Choroid plexus epithelial cell (primary cell): ENCODE results near the gene TEPSIN.
A peak's percentile ranks its signal among the peaks of the same experiment; 100 is the strongest.

Experiments used
- DNase-seq: peaks from one replicate; pipeline ENCODE4 v3.0.0-alpha.2; 2010; ENCODE audit warnings: low read depth
- H3K4me3 ChIP-seq: 2 replicates; pipeline ENCODE4 v1.5.1; 2011; ENCODE audit warnings: low read depth, mild to moderate bottlenecking, control low read depth, low read length, moderate library complexity
- TF ChIP-seq, protein P1 (sequence below): conservative IDR thresholded peaks from 2 replicates; pipeline ENCODE4 v1.5.1; 2011; ENCODE audit warnings: low read depth, mild to moderate bottlenecking, control low read depth, inconsistent platforms, low read length, moderate library complexity

Gene TEPSIN

GRCh38 chr17:81223762-81224130 is 15.1 kb downstream of the TEPSIN start:
- TF ChIP-seq, protein P1, sequence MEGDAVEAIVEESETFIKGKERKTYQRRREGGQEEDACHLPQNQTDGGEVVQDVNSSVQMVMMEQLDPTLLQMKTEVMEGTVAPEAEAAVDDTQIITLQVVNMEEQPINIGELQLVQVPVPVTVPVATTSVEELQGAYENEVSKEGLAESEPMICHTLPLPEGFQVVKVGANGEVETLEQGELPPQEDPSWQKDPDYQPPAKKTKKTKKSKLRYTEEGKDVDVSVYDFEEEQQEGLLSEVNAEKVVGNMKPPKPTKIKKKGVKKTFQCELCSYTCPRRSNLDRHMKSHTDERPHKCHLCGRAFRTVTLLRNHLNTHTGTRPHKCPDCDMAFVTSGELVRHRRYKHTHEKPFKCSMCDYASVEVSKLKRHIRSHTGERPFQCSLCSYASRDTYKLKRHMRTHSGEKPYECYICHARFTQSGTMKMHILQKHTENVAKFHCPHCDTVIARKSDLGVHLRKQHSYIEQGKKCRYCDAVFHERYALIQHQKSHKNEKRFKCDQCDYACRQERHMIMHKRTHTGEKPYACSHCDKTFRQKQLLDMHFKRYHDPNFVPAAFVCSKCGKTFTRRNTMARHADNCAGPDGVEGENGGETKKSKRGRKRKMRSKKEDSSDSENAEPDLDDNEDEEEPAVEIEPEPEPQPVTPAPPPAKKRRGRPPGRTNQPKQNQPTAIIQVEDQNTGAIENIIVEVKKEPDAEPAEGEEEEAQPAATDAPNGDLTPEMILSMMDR = no peak
- no peak for DNase-seq
- peak overlapping the region; percentile 60 for H3K4me3 ChIP-seq

DNA sequence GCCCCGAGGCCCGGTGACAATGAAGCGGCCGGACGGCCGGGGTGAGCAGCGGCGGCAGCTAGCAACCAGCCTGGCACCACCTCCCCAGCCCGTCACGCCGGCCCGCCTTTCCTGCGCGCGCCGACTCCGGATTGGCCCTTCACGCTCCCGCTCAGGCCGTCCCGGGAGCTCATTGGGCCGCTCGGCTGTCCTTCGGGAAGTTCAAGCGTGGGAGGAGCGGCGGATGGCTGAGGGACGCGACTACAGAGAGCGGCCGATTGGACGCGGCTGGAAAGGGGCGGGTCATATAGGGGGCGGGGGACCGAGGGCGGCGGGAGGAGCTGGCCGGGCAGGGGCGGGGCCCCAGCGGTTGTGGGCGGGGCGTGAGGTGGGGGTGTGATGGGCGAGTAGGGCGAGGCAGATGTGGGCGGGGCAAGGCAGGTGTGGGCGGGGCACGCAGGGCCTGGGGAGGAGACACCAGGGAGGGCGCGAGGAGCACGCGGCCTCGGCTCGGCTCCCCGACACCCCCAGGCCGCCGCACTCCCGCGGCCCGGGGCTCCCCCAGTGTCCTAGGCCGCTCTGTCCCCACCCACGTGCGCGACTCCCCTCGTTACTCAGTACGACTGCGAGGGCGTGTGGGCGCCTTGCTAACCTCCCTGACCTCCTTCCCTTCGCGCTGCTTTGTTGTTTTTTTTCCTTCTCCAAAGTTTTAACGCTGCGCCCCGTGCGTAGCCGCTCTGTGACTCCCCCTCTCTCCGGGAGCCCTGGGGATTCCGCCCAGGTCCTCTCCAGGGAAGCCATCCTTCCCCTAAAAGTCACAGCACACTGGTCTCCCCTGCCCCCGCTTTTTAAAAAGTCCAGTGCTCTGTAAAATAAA is 15.7 kb downstream of the TEPSIN start, which contains the start of gene CEP131:
TSS of gene CEP131 (minus strand) at position 60 of the 856 bp plus-strand sequence. CDS start 2,909 bp downstream, outside the sequence.
- TF ChIP-seq, protein P1 = no peak
- DNase-seq = peak; percentile 99
- H3K4me3 ChIP-seq = peak within 1 kb of the TSS; percentile 71

DNA sequence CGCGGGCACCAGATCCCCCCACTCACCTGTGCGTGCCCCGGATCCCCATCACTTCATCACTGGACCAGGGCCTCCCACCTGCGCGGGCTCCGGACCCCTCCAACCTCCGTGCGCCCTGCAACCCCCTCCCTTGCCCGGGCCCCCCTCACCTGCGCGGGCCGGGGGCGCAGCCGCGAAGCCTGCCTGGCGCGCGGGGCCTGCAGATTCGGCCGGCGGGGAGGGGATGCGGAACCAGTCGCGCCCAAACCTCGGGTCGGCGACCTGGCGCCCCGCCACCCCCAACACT is 16.3 kb downstream of the TEPSIN start:
- peak overlapping the region; percentile 71 for H3K4me3 ChIP-seq
- TF ChIP-seq, protein P1 = no peak
- DNase-seq = no peak

DNA sequence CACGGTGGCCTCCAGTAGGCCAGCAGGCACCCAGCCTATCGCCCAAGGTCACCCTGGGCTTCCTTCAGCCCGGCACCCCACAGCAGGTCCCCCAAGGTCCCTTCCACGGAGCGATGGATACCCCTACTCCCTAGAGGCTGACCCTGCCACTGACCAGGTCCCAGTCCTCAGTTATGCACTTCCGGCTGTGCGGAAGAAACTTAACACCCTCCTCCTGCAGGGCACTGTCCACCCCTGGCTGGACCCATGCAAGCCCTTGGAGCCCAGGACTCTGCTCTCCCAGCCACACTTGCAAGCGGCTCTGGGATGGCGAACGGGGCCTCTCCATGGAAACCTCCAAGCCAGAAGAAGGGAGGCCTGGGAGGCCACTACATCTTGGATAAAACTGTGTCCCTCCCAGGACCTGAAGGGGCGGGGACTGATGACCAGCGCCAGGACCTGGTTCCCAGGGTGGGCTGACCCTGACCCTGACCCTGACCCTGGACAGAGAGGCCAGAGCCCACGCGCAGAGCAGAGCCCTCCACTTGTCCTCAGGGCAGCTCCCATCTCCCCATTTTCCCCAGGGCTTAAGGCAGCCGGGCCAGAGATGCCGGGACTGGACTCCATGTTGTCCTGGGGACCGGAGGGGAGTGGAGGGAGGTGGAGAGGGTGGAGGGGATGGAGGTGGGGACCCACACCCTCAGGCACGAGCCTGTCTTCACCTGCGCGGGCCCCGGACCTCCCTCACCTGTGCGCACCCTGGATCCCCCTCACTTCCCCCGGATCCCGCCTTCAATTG is 16.8 kb downstream of the TEPSIN start:
- H3K4me3 ChIP-seq = peak overlapping the region; percentile 71
- no peak for DNase-seq

DNA sequence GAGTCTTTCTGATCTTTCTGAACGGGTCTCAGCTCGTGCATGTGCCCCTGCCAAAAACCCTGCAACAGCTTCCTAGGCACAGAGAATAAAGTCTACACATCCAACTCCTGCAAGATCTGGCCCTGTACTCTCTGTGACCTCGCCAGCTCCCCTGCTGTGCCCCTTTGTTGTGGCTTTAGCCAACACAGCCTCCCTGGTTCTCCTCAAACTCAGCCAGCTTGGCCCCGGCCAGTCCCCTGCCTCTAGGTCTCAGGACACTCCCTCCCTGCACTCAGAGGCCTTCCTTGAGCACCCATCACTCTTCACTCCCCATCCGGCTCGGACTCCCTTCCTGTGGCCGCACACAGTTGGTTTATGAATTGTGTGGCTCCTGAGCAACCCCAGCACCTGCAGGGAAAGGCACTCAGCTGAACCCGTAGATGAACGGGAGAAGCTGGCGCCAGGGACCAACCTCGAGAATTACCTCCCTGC is 17.4 kb downstream of the TEPSIN start:
- H3K4me3 ChIP-seq = no peak overlapping the region
- DNase-seq = no peak
- TF ChIP-seq, protein P1 = no peak

More for the DNA sequence above, 16.8 kb downstream of the TEPSIN start:
- TF ChIP-seq, protein P1 = no peak

DNA sequence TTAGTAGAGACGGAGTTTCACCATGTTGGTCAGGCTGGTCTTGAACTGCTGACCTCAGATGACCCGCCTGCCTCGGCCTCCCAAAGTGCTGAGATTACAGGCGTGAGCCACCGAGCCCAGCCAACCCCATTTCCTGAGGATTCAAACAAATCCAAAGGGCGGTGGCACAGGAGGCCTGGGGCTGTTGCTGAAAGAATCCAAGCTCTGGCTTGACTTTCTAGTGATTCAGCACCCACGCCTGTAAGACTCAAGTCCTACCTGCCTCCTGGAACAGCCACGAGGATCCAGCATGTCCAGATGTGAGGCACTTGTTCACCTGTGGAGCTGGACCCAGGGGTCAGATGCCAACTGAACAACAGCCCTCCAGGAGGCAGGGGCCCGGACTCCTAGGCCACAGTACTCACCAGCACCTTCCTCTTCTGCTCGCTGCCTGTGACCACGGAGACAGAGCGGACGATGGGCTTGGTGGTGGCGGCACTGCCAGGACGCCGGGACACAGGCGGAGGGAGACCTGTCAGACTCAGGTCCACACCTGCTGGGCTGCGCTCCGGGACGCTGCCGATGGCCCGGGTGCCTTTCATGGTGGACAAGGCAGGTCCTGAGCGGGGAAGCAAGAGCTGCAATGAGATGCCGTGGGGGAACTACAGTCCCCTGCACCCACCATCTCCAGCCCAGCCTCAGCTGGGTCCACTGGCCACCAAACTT is 19.2 kb downstream of the TEPSIN start:
- no peak overlapping the region for H3K4me3 ChIP-seq
- TF ChIP-seq, protein P1 = no peak
- DNase-seq = no peak
